Measurements from ENCODE around the gene HTR3B.
"Not testable (repeated sequence)": the region's sequence is repeated elsewhere in the genome, so short reads cannot be mapped to it uniquely, and the experiment has no call there.

The HTR3B gene

GRCh38 chr11:113904379-113905101, at the start of gene HTR3B:
HTR3B (plus strand) TSS chr11:113904796; CDS start chr11:113904934, 138 bp downstream.
- FAIRE-seq: no peak

- FAIRE-seq: no peak
Measured at GRCh38 chr11:113855803-113856202, 48.8 kb upstream of the HTR3B start.

- no peak for FAIRE-seq
Measured at GRCh38 chr11:113856966-113857759, 47.4 kb upstream of the HTR3B start.

- FAIRE-seq: no peak
Measured at GRCh38 chr11:113859665-113860064, 44.9 kb upstream of the HTR3B start.

- no peak for FAIRE-seq
Measured at GRCh38 chr11:113862435-113862834, 42.2 kb upstream of the HTR3B start.

GRCh38 chr11:113864410-113864809, 40.2 kb upstream of the HTR3B start:
- FAIRE-seq: no peak

- FAIRE-seq: no peak
Measured at GRCh38 chr11:113865873-113866272, 38.7 kb upstream of the HTR3B start.

GRCh38 chr11:113867843-113868503, 36.6 kb upstream of the HTR3B start:
- no peak for FAIRE-seq

GRCh38 chr11:113871336-113871735, 33.3 kb upstream of the HTR3B start:
- no peak for FAIRE-seq

- FAIRE-seq: no peak
Measured at GRCh38 chr11:113873236-113873626, 31.4 kb upstream of the HTR3B start.

GRCh38 chr11:113874096-113874495, 30.5 kb upstream of the HTR3B start:
- FAIRE-seq: no peak

GRCh38 chr11:113874581-113875233, 29.9 kb upstream of the HTR3B start:
- FAIRE-seq: no peak

GRCh38 chr11:113875234-113876073, 29.1 kb upstream of the HTR3B start, which contains the start of gene USP28:
USP28 (minus strand) TSS chr11:113875572; CDS start chr11:113875501, 71 bp downstream.
- no peak for FAIRE-seq

- FAIRE-seq: no peak
Measured at GRCh38 chr11:113876074-113876797, 28.4 kb upstream of the HTR3B start.

- FAIRE-seq: no peak
Measured at GRCh38 chr11:113876798-113877669, 27.6 kb upstream of the HTR3B start.

- FAIRE-seq: no peak
Measured at GRCh38 chr11:113877670-113878055, 26.9 kb upstream of the HTR3B start.

- not testable (repeated sequence) for FAIRE-seq
Measured at GRCh38 chr11:113879446-113879845, 25.1 kb upstream of the HTR3B start.

GRCh38 chr11:113880971-113881370, 23.6 kb upstream of the HTR3B start:
- FAIRE-seq: no peak

GRCh38 chr11:113881856-113882255, 22.7 kb upstream of the HTR3B start:
- FAIRE-seq: no peak

GRCh38 chr11:113884361-113884836, 20.2 kb upstream of the HTR3B start:
- no peak for FAIRE-seq

Measured in colon (tissue), 2 donors.